Mesenchymal stem cell (in vitro differentiated cells and primary cell): ENCODE data around the gene DIPK1C.

Experiments
- DNase-seq: peaks from one replicate; pipeline ENCODE4 v3.0.0-alpha.2; 2013
- H2AFZ ChIP-seq: one replicate; pipeline ENCODE4 v1.6.1; 2013; ENCODE audit warnings: low read depth, mild to moderate bottlenecking, control low read depth, inconsistent platforms, low read length, moderate library complexity
- H2AK5ac ChIP-seq: 2 replicates; pipeline ENCODE4 v1.6.1; 2013; ENCODE audit warnings: low read length, moderate library complexity, mild to moderate bottlenecking, inconsistent platforms; ENCODE audit not compliant: severe bottlenecking
- H2BK120ac ChIP-seq: one replicate; pipeline ENCODE4 v1.6.1; 2013; ENCODE audit warnings: low read depth, mild to moderate bottlenecking, inconsistent platforms, low read length, moderate library complexity
- H2BK12ac ChIP-seq, 2 experiments: one replicate each; pipeline ENCODE4 v1.6.1; 2013; ENCODE audit warnings: inconsistent platforms in 2 of 2, low read length in 2 of 2, mild to moderate bottlenecking in 2 of 2, moderate library complexity in 2 of 2, control low read depth in 1 of 2
- H2BK15ac ChIP-seq: one replicate; pipeline ENCODE4 v1.6.1; 2013; ENCODE audit warnings: mild to moderate bottlenecking, low read depth, inconsistent platforms; ENCODE audit not compliant: poor library complexity, severe bottlenecking
- H2BK5ac ChIP-seq: 2 replicates; pipeline ENCODE4 v1.6.1; 2013; ENCODE audit warnings: low read depth, mild to moderate bottlenecking, low read length, control low read depth, inconsistent platforms; ENCODE audit not compliant: poor library complexity, severe bottlenecking
- H3K14ac ChIP-seq, 2 experiments: one replicate each; pipeline ENCODE4 v1.6.1; 2013; ENCODE audit warnings: inconsistent platforms in 2 of 2, low read length in 2 of 2, control low read depth in 1 of 2, mild to moderate bottlenecking in 1 of 2, moderate library complexity in 1 of 2
- H3K18ac ChIP-seq, 2 experiments: one replicate each; pipeline ENCODE4 v1.6.1; 2013; ENCODE audit warnings: inconsistent platforms in 2 of 2, low read length in 2 of 2, control low read depth in 1 of 2, low read depth in 1 of 2, mild to moderate bottlenecking in 1 of 2
- H3K23ac ChIP-seq, 2 experiments: one replicate each; pipeline ENCODE4 v1.6.1; 2013; ENCODE audit warnings: inconsistent platforms in 2 of 2, low read length in 2 of 2, mild to moderate bottlenecking in 2 of 2, moderate library complexity in 2 of 2, control low read depth in 1 of 2
- H3K27ac ChIP-seq: 2 replicates; pipeline ENCODE4 v1.5.1; 2013; ENCODE audit warnings: mild to moderate bottlenecking, moderate library complexity, low read length, control low read depth, inconsistent platforms; ENCODE audit not compliant: poor library complexity, severe bottlenecking
- H3K27me3 ChIP-seq, 2 experiments: 2 replicates each; pipeline versions ENCODE4 v1.6.1 to v1.7.0; 2013; ENCODE audit warnings: low read length in 2 of 2, mild to moderate bottlenecking in 2 of 2, moderate library complexity in 2 of 2, control low read depth in 1 of 2, inconsistent platforms in 1 of 2; ENCODE audit not compliant: control insufficient read depth in 1 of 2, insufficient read depth in 1 of 2
- H3K36me3 ChIP-seq, 2 experiments: 2 replicates each; pipeline versions ENCODE4 v1.6.1 to v1.7.0; 2013; ENCODE audit warnings: low read length in 2 of 2, control low read depth in 1 of 2, inconsistent platforms in 1 of 2, low read depth in 1 of 2, mild to moderate bottlenecking in 1 of 2; ENCODE audit not compliant: insufficient read depth in 2 of 2, control insufficient read depth in 1 of 2
- H3K4ac ChIP-seq, 2 experiments: one replicate each; pipeline ENCODE4 v1.6.1; 2013; ENCODE audit warnings: inconsistent platforms in 2 of 2, low read length in 2 of 2, mild to moderate bottlenecking in 2 of 2, moderate library complexity in 2 of 2, control low read depth in 1 of 2, low read depth in 1 of 2
- H3K4me1 ChIP-seq: 2 replicates; pipeline ENCODE4 v1.6.1; 2013; ENCODE audit warnings: low read depth, low read length, control low read depth; ENCODE audit not compliant: control insufficient read depth, insufficient read depth
- H3K4me2 ChIP-seq: 2 replicates; pipeline ENCODE4 v1.6.1; 2013; ENCODE audit warnings: low read length, mild to moderate bottlenecking, inconsistent platforms; ENCODE audit not compliant: poor library complexity, severe bottlenecking
- H3K4me3 ChIP-seq, 2 experiments: 2 replicates each; pipeline versions ENCODE4 v1.5.1 to v1.7.0; 2013; ENCODE audit warnings: low read length in 2 of 2, mild to moderate bottlenecking in 2 of 2, control low read depth in 1 of 2, low read depth in 1 of 2; ENCODE audit not compliant: insufficient read depth in 1 of 2
- H3K79me1 ChIP-seq: replicated peaks from 2 replicates; pipeline ENCODE4 v1.6.1; 2013; ENCODE audit warnings: mild to moderate bottlenecking, control low read depth, low read length, inconsistent platforms; ENCODE audit not compliant: poor library complexity, severe bottlenecking
- H3K9ac ChIP-seq: 2 replicates; pipeline ENCODE4 v1.7.0; 2013; ENCODE audit warnings: mild to moderate bottlenecking, low read length, moderate library complexity
- H3K9me3 ChIP-seq: 2 replicates; pipeline ENCODE4 v1.7.0; 2013; ENCODE audit warnings: mild to moderate bottlenecking, low read length; ENCODE audit not compliant: control insufficient read depth
- H4K8ac ChIP-seq: one replicate; pipeline ENCODE4 v1.6.1; 2013; ENCODE audit warnings: inconsistent platforms, mild to moderate bottlenecking, low read length, moderate library complexity
- H4K91ac ChIP-seq: one replicate; pipeline ENCODE4 v1.6.1; 2013; ENCODE audit warnings: mild to moderate bottlenecking, low read length, inconsistent platforms
- WGBS: methylation state at CpG from one replicate; pipeline ENCODE4 v1.1.7; 2013; ENCODE audit warnings: mixed read lengths; 5-methylcytosine and 5-hydroxymethylcytosine counted together

DIPK1C gene

GRCh38 chr18:74498712-74499627, 41.9 kb upstream of the DIPK1C start:
- H4K8ac ChIP-seq: peak overlapping the region; percentile 8
- no peak overlapping the region for H4K91ac ChIP-seq
- peak; percentile 62 for DNase-seq
- no peak overlapping the region for H2BK15ac ChIP-seq
- no peak overlapping the region for H2BK5ac ChIP-seq
- no peak overlapping the region for H3K4ac ChIP-seq
- peak overlapping the region in 1 of 2 experiments; percentile 58 for H3K4me3 ChIP-seq
- H2BK12ac ChIP-seq: no peak overlapping the region
- H3K23ac ChIP-seq: peak overlapping the region in 1 of 2 experiments; percentile 28
- peaks cover 11 to 29% of the 10 kb centered on the region in 2 experiments for H3K36me3 ChIP-seq
- 72% methylated on average over 11 of the region's 14 CpGs for whole genome bisulfite sequencing
- H3K27me3 ChIP-seq: no peaks in the 10 kb centered on the region
- peak overlapping the region; percentile 54 for H3K4me2 ChIP-seq
- H3K14ac ChIP-seq: no peak overlapping the region
- peak overlapping the region; percentile 79 for H3K27ac ChIP-seq
- peak overlapping the region; percentile 80 for H3K9ac ChIP-seq
- no peak overlapping the region for H3K18ac ChIP-seq
- H2AK5ac ChIP-seq: peak overlapping the region; percentile 80
- H3K9me3 ChIP-seq: no peaks in the 10 kb centered on the region
- peaks cover 17% of the 10 kb centered on the region for H3K4me1 ChIP-seq
- no peak overlapping the region for H2AFZ ChIP-seq
- no peak overlapping the region for H2BK120ac ChIP-seq
- H3K79me1 ChIP-seq: no peaks in the 10 kb centered on the region

DNA sequence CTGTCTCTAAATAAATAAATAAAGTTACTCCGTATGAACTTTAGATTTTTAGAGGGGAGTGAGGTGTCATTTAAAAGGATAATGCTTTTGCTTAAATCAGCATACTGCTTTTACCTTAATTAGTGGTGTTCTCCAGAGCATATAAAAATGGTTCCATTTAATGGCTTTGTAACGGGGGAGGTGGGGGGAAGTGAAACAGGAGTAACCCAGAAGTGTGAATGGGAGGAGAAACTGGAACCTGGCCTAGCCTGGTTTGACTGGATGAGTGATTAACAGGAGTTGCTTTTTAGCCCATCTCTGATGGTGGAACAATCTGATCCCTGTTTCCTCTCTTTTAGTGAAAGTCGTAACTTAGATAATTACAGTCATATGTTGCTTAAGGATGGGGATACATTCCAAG, 40.7 kb upstream of the DIPK1C start:
- Histone ChIP-seq H3K36me3 (peaks cover 3 to 20% of the 10 kb centered on the region in 2 experiments), H3K9ac (no peak overlapping the region), H4K8ac (no peak overlapping the region), H3K79me1 (no peaks in the 10 kb centered on the region), H2BK5ac (no peak overlapping the region), H3K14ac (no peak overlapping the region), H3K4me3 (peak overlapping the region in 1 of 2 experiments; percentile 97), H2AFZ (no peak overlapping the region), H2AK5ac (peak overlapping the region; percentile 75), H4K91ac (no peak overlapping the region), H3K27ac (peak overlapping the region; percentile 95), H2BK120ac (no peak overlapping the region), H3K23ac (no peak overlapping the region), H3K27me3 (no peaks in the 10 kb centered on the region), H3K9me3 (no peaks in the 10 kb centered on the region), H2BK15ac (no peak overlapping the region), H3K4me1 (peaks cover 17% of the 10 kb centered on the region), H2BK12ac (peak overlapping the region in 1 of 2 experiments; percentile 6), H3K4ac (no peak overlapping the region), H3K18ac (no peak overlapping the region), H3K4me2 (no peak overlapping the region)
- 91% methylated on average over 3 of the region's 3 CpGs for WGBS
- DNase-seq: no peak

DNA sequence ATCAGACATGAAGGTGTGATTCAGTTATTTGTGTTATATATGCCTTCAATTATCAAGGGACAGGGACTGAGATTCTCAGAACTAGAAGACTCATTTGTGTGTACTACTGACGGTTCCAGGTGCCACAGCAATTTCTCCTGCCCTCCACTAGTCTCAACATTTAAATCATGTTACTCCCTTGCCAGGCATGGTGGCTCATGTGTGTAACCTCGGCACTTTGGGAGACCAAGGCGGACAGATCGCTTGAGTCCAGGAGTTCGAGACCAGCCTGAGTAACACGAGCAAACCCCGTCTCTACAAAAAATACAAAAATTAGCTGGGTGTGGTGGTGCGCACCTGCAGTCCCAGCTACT, 40.2 kb upstream of the DIPK1C start:
- peak overlapping the region in 1 of 2 experiments; percentile 18 for H3K18ac ChIP-seq
- no peak overlapping the region for H2BK5ac ChIP-seq
- peak overlapping the region; percentile 95 for H3K27ac ChIP-seq
- H3K4ac ChIP-seq: no peak overlapping the region
- H3K23ac ChIP-seq: no peak overlapping the region
- H3K27me3 ChIP-seq: no peaks in the 10 kb centered on the region
- no peak overlapping the region for H2AFZ ChIP-seq
- H3K4me3 ChIP-seq: peak overlapping the region in 1 of 2 experiments; percentile 97
- no peaks in the 10 kb centered on the region for H3K79me1 ChIP-seq
- H3K9ac ChIP-seq: peak overlapping the region; percentile 95
- H4K8ac ChIP-seq: no peak overlapping the region
- H3K14ac ChIP-seq: no peak overlapping the region
- H3K4me2 ChIP-seq: peak overlapping the region; percentile 90
- H3K4me1 ChIP-seq: peaks cover 16% of the 10 kb centered on the region
- no peak overlapping the region for H2BK15ac ChIP-seq
- WGBS: 98% methylated on average over 8 of the region's 8 CpGs
- peaks cover under 1% of the 10 kb centered on the region for H3K9me3 ChIP-seq
- H4K91ac ChIP-seq: peak overlapping the region; percentile 65
- peaks cover 3 to 15% of the 10 kb centered on the region in 2 experiments for H3K36me3 ChIP-seq
- H2BK120ac ChIP-seq: no peak overlapping the region
- H2AK5ac ChIP-seq: peak overlapping the region; percentile 97
- H2BK12ac ChIP-seq: peak overlapping the region in 1 of 2 experiments; percentile 38
- no peak for DNase-seq
